DOHH2 (cell line): ENCODE results near the gene INTS12.
"Not testable (repeated sequence)": the region's sequence is repeated elsewhere in the genome, so short reads cannot be mapped to it uniquely, and the experiment has no call there.

Experiments used
- H3F3A ChIP-seq: fragments of 200-600 bp; sonication (generic), shearing (Covaris generic); 2 replicates; pipeline ENCODE4 v1.6.0; 2016; ENCODE audit warnings: antibody characterized with exemption, mild to moderate bottlenecking; ENCODE audit not compliant: control insufficient read depth, insufficient read depth
- H3K27ac ChIP-seq: fragments of 200-600 bp; sonication (generic); 2 replicates; pipeline ENCODE4 v1.5.1; 2014; ENCODE audit warnings: low read depth, mild to moderate bottlenecking, low read length, moderate library complexity
- H3K27me3 ChIP-seq: fragments of 200-600 bp; sonication (generic); 2 replicates; pipeline ENCODE4 v1.6.1; 2014; ENCODE audit warnings: mild to moderate bottlenecking, low read length, mixed read lengths; ENCODE audit not compliant: control insufficient read depth
- H3K36me3 ChIP-seq: fragments of 200-600 bp; sonication (generic); 2 replicates; pipeline ENCODE4 v1.6.1; 2014; ENCODE audit warnings: mild to moderate bottlenecking, low read length, moderate library complexity, mixed read lengths; ENCODE audit not compliant: control insufficient read depth
- H3K4me1 ChIP-seq: fragments of 200-600 bp; sonication (generic); 2 replicates; pipeline ENCODE4 v1.6.1; 2014; ENCODE audit warnings: mild to moderate bottlenecking, low read length, mixed read lengths; ENCODE audit not compliant: control insufficient read depth
- H3K4me2 ChIP-seq: fragments of 200-600 bp; sonication (generic); 2 replicates; pipeline ENCODE4 v1.6.0; 2014; ENCODE audit warnings: mild to moderate bottlenecking, low read length, moderate library complexity
- H3K4me3 ChIP-seq: fragments of 200-600 bp; sonication (generic); 2 replicates; pipeline ENCODE4 v1.5.1; 2014; ENCODE audit warnings: mild to moderate bottlenecking, low read length, mixed read lengths
- H3K79me2 ChIP-seq: fragments of 200-600 bp; sonication (generic); 2 replicates; pipeline ENCODE4 v1.6.1; 2014; ENCODE audit warnings: mild to moderate bottlenecking, low read length, mixed read lengths; ENCODE audit not compliant: control insufficient read depth
- H3K9me2 ChIP-seq: fragments of 200-600 bp; sonication (generic); replicated peaks from 2 replicates; pipeline ENCODE4 v1.6.1; 2014; ENCODE audit warnings: mild to moderate bottlenecking, low read length, mixed read lengths; ENCODE audit not compliant: control insufficient read depth
- H3K9me3 ChIP-seq: fragments of 200-600 bp; sonication (generic); 2 replicates; pipeline ENCODE4 v1.6.1; 2014; ENCODE audit warnings: antibody characterized with exemption, low read length, mixed read lengths; ENCODE audit not compliant: control insufficient read depth, insufficient read depth
- H4K20me1 ChIP-seq: fragments of 200-600 bp; sonication (generic); 2 replicates; pipeline ENCODE4 v1.6.0; 2014; ENCODE audit warnings: low read depth, mild to moderate bottlenecking, antibody characterized with exemption, low read length, moderate library complexity; ENCODE audit not compliant: control insufficient read depth, insufficient read depth
- EZH2phosphoT487 ChIP-seq: fragments of 200-600 bp; sonication (generic); IDR thresholded peaks from 2 replicates; pipeline ENCODE4 v1.6.1; 2017; ENCODE audit warnings: borderline replicate concordance, mild to moderate bottlenecking, antibody characterized with exemption, low read length, moderate library complexity, mixed read lengths
- TF ChIP-seq, protein P1 (sequence below): fragments of 200-600 bp; sonication (generic); IDR thresholded peaks from one replicate; pipeline ENCODE4 v1.5.1; 2014; ENCODE audit warnings: antibody characterized with exemption, mild to moderate bottlenecking, low read depth, low read length; ENCODE audit not compliant: poor library complexity, severe bottlenecking

Gene INTS12

GRCh38 chr4:105707782-105708180 lies 708 bp downstream of the INTS12 start:
- H3K36me3 ChIP-seq: peaks cover 6% of the 10 kb centered on the region
- H3K27me3 ChIP-seq: no peaks in the 10 kb centered on the region
- H3K4me3 ChIP-seq: peak overlapping the region; percentile 90
- H3K4me2 ChIP-seq: peak overlapping the region; percentile 66
- H4K20me1 ChIP-seq: no peaks in the 10 kb centered on the region
- no peak for TF ChIP-seq EZH2phosphoT487
- TF ChIP-seq, protein P1, sequence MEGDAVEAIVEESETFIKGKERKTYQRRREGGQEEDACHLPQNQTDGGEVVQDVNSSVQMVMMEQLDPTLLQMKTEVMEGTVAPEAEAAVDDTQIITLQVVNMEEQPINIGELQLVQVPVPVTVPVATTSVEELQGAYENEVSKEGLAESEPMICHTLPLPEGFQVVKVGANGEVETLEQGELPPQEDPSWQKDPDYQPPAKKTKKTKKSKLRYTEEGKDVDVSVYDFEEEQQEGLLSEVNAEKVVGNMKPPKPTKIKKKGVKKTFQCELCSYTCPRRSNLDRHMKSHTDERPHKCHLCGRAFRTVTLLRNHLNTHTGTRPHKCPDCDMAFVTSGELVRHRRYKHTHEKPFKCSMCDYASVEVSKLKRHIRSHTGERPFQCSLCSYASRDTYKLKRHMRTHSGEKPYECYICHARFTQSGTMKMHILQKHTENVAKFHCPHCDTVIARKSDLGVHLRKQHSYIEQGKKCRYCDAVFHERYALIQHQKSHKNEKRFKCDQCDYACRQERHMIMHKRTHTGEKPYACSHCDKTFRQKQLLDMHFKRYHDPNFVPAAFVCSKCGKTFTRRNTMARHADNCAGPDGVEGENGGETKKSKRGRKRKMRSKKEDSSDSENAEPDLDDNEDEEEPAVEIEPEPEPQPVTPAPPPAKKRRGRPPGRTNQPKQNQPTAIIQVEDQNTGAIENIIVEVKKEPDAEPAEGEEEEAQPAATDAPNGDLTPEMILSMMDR: no peak
- H3F3A ChIP-seq: 0 out of 2 replicates have a peak, but pooled peaks cover 6% of the 10 kb centered on the region
- no peak overlapping the region for H3K27ac ChIP-seq
- peaks cover 89% of the 10 kb centered on the region for H3K79me2 ChIP-seq
- H3K4me1 ChIP-seq: peaks cover 25% of the 10 kb centered on the region
- H3K9me2 ChIP-seq: no peaks in the 10 kb centered on the region
- H3K9me3 ChIP-seq: no peaks in the 10 kb centered on the region

DNA sequence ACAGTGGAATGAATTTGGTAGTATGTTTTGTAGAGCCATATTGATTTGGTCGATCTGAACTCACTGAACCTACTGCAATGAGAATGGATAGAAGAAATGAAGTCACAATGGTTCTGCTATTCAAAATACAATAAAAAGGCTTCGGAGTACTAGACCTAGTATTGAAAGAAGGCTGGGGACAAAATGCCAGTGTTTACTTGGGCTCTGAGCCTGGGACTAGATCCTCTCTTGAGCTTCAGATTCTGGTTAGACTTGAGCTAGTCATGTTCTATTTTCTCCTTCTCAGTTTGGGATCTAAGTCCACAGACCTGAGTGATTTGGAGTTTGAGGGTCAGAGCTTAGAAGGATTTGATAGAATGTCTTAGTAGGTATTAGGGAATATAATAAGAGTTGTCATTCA lies 9.9 kb downstream of the INTS12 start:
- H3K79me2 ChIP-seq: peaks cover 10% of the 10 kb centered on the region
- H3K4me3 ChIP-seq: no peak overlapping the region
- peaks cover 52% of the 10 kb centered on the region for H3K36me3 ChIP-seq
- H3K27ac ChIP-seq: no peak overlapping the region
- no peaks in the 10 kb centered on the region for H3K9me3 ChIP-seq
- H3K4me1 ChIP-seq: no peaks in the 10 kb centered on the region
- TF ChIP-seq, protein P1: no peak
- TF ChIP-seq EZH2phosphoT487: no peak
- no peaks in the 10 kb centered on the region for H3K9me2 ChIP-seq
- H4K20me1 ChIP-seq: no peaks in the 10 kb centered on the region
- H3K27me3 ChIP-seq: no peaks in the 10 kb centered on the region
- no peak overlapping the region for H3K4me2 ChIP-seq
- no peaks in the 10 kb centered on the region for H3F3A ChIP-seq

DNA sequence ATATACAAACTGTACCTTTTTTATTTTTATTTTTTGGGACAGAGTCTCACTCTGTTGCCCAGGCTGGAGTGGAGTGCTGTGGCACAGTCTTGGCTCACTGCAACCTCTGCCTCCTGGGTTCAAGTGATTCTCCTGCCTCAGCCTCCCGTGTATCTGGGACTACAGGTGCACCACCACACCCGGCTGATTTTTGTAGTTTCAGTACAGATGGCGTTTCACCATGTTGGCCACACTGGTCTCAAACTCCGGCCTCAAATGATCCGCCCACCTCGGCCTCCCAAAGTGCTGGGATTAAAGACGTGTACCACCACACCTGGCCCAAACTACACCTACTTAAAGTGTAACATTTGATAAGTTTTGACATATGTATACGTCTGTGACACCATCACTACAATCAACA lies 12.7 kb downstream of the INTS12 start:
- H3K4me2 ChIP-seq, H3K4me1 ChIP-seq, H3F3A ChIP-seq, H3K4me3 ChIP-seq, H4K20me1 ChIP-seq, H3K27me3 ChIP-seq, H3K79me2 ChIP-seq, H3K9me2 ChIP-seq, H3K27ac ChIP-seq, H3K9me3 ChIP-seq: not testable (repeated sequence)
- H3K36me3 ChIP-seq: peaks cover 63% of the 10 kb centered on the region

- not testable (repeated sequence) for H3K9me2 ChIP-seq, H3F3A ChIP-seq, H3K9me3 ChIP-seq, H4K20me1 ChIP-seq, H3K4me1 ChIP-seq, H3K79me2 ChIP-seq, H3K27ac ChIP-seq, H3K4me2 ChIP-seq, H3K4me3 ChIP-seq, H3K27me3 ChIP-seq
- H3K36me3 ChIP-seq: peaks cover 66% of the 10 kb centered on the region
These were observed 13.7 kb downstream of the INTS12 start for GRCh38 chr4:105694812-105695211.
